H7 (cell line): ENCODE results near the gene MAGI1. TPM values are rescaled to one million over a fixed set of nuclear protein-coding genes. Genes with fewer than 3 reads are reported as not detected.
"Not testable (repeated sequence)": the region's sequence is repeated elsewhere in the genome, so short reads cannot be mapped to it uniquely, and the experiment has no call there.

Source experiments
- DNase-seq: peaks from one replicate; pipeline ENCODE4 v3.0.0; 2012
- H3K27me3 ChIP-seq: 2 replicates; pipeline ENCODE4 v1.6.0; 2011; ENCODE audit warnings: mild to moderate bottlenecking, low read length; ENCODE audit not compliant: control insufficient read depth, insufficient read depth
- H3K36me3 ChIP-seq: replicated peaks from 2 replicates; pipeline ENCODE4 v1.5.1; 2011; ENCODE audit warnings: low read length; ENCODE audit not compliant: control insufficient read depth, insufficient read depth
- H3K4me3 ChIP-seq: 2 replicates; pipeline ENCODE4 v1.5.1; 2011; ENCODE audit warnings: low read depth, mild to moderate bottlenecking, control low read depth, low read length, moderate library complexity; ENCODE audit not compliant: insufficient read depth
- total RNA-seq: library from RNA; depleted of rRNA; stranded (reverse); fragments of >200 nt; shearing (Covaris generic); gene quantifications from 2 replicates; pipeline ENCODE4 v1.2.3, GENCODE V29; 2014

Gene MAGI1
- total RNA-seq, 1 experiment from 2014 or later, result 26.4 TPM

GRCh38 chr3:65561617-65562016 is 477.1 kb downstream of the MAGI1 start:
- DNase-seq, result no peak
- Histone ChIP-seq H3K27me3 (no peaks in the 10 kb centered on the region), H3K36me3 (no peaks in the 10 kb centered on the region), H3K4me3 (no peak overlapping the region)

GRCh38 chr3:65560901-65561300 is 477.8 kb downstream of the MAGI1 start:
- no peak for DNase-seq
- H3K4me3 ChIP-seq, result no peak overlapping the region

GRCh38 chr3:65560133-65560532 is 478.6 kb downstream of the MAGI1 start:
- Histone ChIP-seq H3K4me3 (no peak overlapping the region), H3K27me3 (no peaks in the 10 kb centered on the region), H3K36me3 (no peaks in the 10 kb centered on the region)
- no peak for DNase-seq

More at GRCh38 chr3:65560901-65561300, 477.8 kb downstream of the MAGI1 start:
- H3K27me3 ChIP-seq, result no peaks in the 10 kb centered on the region
- H3K36me3 ChIP-seq, result no peaks in the 10 kb centered on the region

- H3K27me3 ChIP-seq, result no peaks in the 10 kb centered on the region
- H3K4me3 ChIP-seq, result no peak overlapping the region
- DNase-seq, result no peak
- no peaks in the 10 kb centered on the region for H3K36me3 ChIP-seq
Measured at GRCh38 chr3:65559643-65560042, 479.1 kb downstream of the MAGI1 start.

GRCh38 chr3:65558826-65559225 is 479.9 kb downstream of the MAGI1 start:
- Histone ChIP-seq H3K4me3 (no peak overlapping the region), H3K27me3 (no peaks in the 10 kb centered on the region), H3K36me3 (no peaks in the 10 kb centered on the region)
- DNase-seq, result no peak

GRCh38 chr3:65557899-65558564 is 480.7 kb downstream of the MAGI1 start:
- no peak for DNase-seq
- no peak overlapping the region for H3K4me3 ChIP-seq
- H3K27me3 ChIP-seq, result no peaks in the 10 kb centered on the region
- no peaks in the 10 kb centered on the region for H3K36me3 ChIP-seq

GRCh38 chr3:65556934-65557577 is 481.7 kb downstream of the MAGI1 start:
- Histone ChIP-seq H3K27me3 (no peaks in the 10 kb centered on the region), H3K4me3 (no peak overlapping the region), H3K36me3 (no peaks in the 10 kb centered on the region)
- DNase-seq, result no peak

- H3K27me3 ChIP-seq, result no peaks in the 10 kb centered on the region; the same call in 1 of the 2 replicates
- no peaks in the 10 kb centered on the region for H3K36me3 ChIP-seq
- no peak for DNase-seq
- no peak overlapping the region for H3K4me3 ChIP-seq
Measured at GRCh38 chr3:65552434-65552833, 486.3 kb downstream of the MAGI1 start.

GRCh38 chr3:65551945-65552344 is 486.8 kb downstream of the MAGI1 start:
- Histone ChIP-seq H3K36me3 (no peaks in the 10 kb centered on the region), H3K4me3 (no peak overlapping the region), H3K27me3 (no peaks in the 10 kb centered on the region; the same call in 1 of the 2 replicates)
- no peak for DNase-seq

- no peak for DNase-seq
- H3K4me3 ChIP-seq, result no peak overlapping the region
Measured at GRCh38 chr3:65550137-65550536, 488.6 kb downstream of the MAGI1 start.

GRCh38 chr3:65549626-65549959 is 489.1 kb downstream of the MAGI1 start:
- no peak for DNase-seq
- H3K4me3 ChIP-seq, result peak overlapping the region; percentile 71
- H3K27me3 ChIP-seq, result no peaks in the 10 kb centered on the region; the same call in 1 of the 2 replicates
- no peaks in the 10 kb centered on the region for H3K36me3 ChIP-seq

More at GRCh38 chr3:65550137-65550536, 488.6 kb downstream of the MAGI1 start:
- no peaks in the 10 kb centered on the region for H3K36me3 ChIP-seq
- H3K27me3 ChIP-seq, result no peaks in the 10 kb centered on the region; the same call in 1 of the 2 replicates

GRCh38 chr3:65548848-65549625 is 489.7 kb downstream of the MAGI1 start:
- Histone ChIP-seq H3K4me3 (peak overlapping the region; percentile 71), H3K36me3 (no peaks in the 10 kb centered on the region), H3K27me3 (no peaks in the 10 kb centered on the region; the same call in 1 of the 2 replicates)
- DNase-seq, result peak; percentile 73

GRCh38 chr3:65545429-65545828 is 493.3 kb downstream of the MAGI1 start:
- DNase-seq, result no peak
- no peaks in the 10 kb centered on the region; the same call in 1 of the 2 replicates for H3K27me3 ChIP-seq

GRCh38 chr3:65543391-65543790 is 495.3 kb downstream of the MAGI1 start:
- DNase-seq, H3K36me3 ChIP-seq, H3K27me3 ChIP-seq, H3K4me3 ChIP-seq: not testable (repeated sequence)

More at GRCh38 chr3:65545429-65545828, 493.3 kb downstream of the MAGI1 start:
- Histone ChIP-seq H3K36me3 (no peaks in the 10 kb centered on the region), H3K4me3 (no peak overlapping the region)

GRCh38 chr3:65540666-65541065 is 498.1 kb downstream of the MAGI1 start:
- H3K27me3 ChIP-seq, result no peaks in the 10 kb centered on the region
- no peak overlapping the region for H3K4me3 ChIP-seq
- H3K36me3 ChIP-seq, result no peaks in the 10 kb centered on the region
- DNase-seq, result no peak
